Ectodermal cell (in vitro differentiated cells): ENCODE data around the gene PPP3CA.

Source experiments
- H3K27ac ChIP-seq: 2 replicates; pipeline ENCODE4 v1.7.0; 2013; ENCODE audit warnings: mild to moderate bottlenecking, low read depth, low read length; ENCODE audit not compliant: insufficient read depth, poor library complexity, severe bottlenecking
- H3K27me3 ChIP-seq: 2 replicates; pipeline ENCODE4 v1.7.0; 2013; ENCODE audit warnings: mild to moderate bottlenecking, low read length; ENCODE audit not compliant: insufficient read depth, control insufficient read depth, poor library complexity, severe bottlenecking
- H3K36me3 ChIP-seq: one replicate; pipeline ENCODE4 v1.7.0; 2013; ENCODE audit warnings: low read length; ENCODE audit not compliant: control insufficient read depth, insufficient read depth
- H3K4me1 ChIP-seq: one replicate; pipeline ENCODE4 v1.7.0; 2013; ENCODE audit warnings: low read length; ENCODE audit not compliant: control insufficient read depth, insufficient read depth
- H3K4me3 ChIP-seq: 2 replicates; pipeline ENCODE4 v1.7.0; 2013; ENCODE audit warnings: low read depth, low read length, control low read depth; ENCODE audit not compliant: insufficient read depth
- H3K9me3 ChIP-seq: 2 replicates; pipeline ENCODE4 v1.7.0; 2013; ENCODE audit warnings: mild to moderate bottlenecking, low read length, moderate library complexity; ENCODE audit not compliant: control insufficient read depth
- WGBS, 2 experiments: methylation state at CpG; one replicate each; pipeline ENCODE4 v1.1.7; 2013; ENCODE audit warnings: missing lambda C conversion rate in 2 of 2; 5-methylcytosine and 5-hydroxymethylcytosine counted together

Gene PPP3CA

DNA sequence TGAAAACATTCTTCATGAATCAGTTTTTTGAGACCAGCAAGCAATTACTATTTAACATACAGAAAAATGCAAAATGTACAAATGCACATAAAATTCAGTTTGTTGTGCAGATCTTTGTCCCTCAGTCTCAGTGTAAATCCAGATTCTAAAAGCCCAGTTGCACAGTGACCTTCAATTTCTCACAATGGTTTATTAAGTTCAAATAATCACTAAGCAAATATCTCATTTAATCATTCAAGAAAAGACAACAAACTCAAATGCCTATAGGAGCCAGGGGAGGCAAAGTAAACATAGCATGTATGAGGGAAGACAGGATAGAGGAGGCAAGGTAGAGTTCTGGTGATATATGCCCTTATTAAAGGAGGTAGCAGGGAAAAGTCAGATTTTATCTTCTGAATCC is 82.8 kb downstream of the PPP3CA start:
- H3K27ac ChIP-seq, result no peak overlapping the region
- no peak overlapping the region for H3K4me3 ChIP-seq
- peaks cover 8% of the 10 kb centered on the region for H3K4me1 ChIP-seq
- H3K36me3 ChIP-seq, result no peaks in the 10 kb centered on the region
- H3K27me3 ChIP-seq, result no peaks in the 10 kb centered on the region
- no peaks in the 10 kb centered on the region for H3K9me3 ChIP-seq

DNA sequence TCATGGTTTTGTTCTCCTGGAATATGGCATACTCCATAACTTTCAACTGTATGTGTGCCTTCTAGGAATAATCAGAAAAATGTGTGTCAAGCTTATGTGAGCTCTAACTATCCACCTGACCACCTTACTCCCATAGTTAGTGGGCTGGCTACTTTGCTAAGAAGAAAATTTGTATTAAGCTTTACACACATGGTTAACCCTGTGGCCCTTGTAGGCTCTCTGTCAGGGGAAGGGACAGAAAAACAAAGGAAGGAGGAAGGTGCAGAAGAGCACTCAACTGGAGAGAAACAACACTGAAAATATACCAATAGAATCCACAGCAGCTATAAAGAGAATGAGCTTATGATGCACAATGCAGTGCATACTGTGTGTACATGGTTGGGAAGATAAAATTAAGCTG is 84.6 kb downstream of the PPP3CA start:
- no peaks in the 10 kb centered on the region for H3K36me3 ChIP-seq
- no peaks in the 10 kb centered on the region for H3K9me3 ChIP-seq
- no peak overlapping the region for H3K27ac ChIP-seq
- H3K27me3 ChIP-seq, result no peaks in the 10 kb centered on the region
- no peak overlapping the region for H3K4me3 ChIP-seq
- H3K4me1 ChIP-seq, result peaks cover 8% of the 10 kb centered on the region

DNA sequence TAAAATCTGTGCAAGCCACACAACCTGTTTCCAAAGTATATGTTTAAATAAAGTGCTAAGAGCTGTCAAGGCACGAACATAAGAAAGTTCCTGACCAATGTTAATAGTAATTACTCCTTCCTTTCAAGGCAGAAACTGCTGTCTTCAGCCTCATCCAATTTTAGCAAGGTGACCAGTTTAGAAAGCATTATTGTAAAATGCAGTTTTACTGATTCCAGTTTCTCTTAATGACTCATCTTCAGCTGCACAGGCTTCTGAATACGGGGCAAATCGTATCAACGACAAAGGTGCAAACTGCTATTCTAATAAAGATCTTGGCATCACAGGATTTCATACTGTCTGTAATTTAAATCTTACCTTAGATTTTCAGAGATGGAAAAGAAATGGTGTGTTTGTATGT is 87.5 kb downstream of the PPP3CA start:
- Histone ChIP-seq H3K4me1 (peaks cover 8% of the 10 kb centered on the region), H3K27ac (no peak overlapping the region), H3K36me3 (no peaks in the 10 kb centered on the region), H3K4me3 (no peak overlapping the region), H3K27me3 (no peaks in the 10 kb centered on the region), H3K9me3 (no peaks in the 10 kb centered on the region)
- WGBS, 2 experiments, result 88 to 97% methylated on average over 3 to 4 of the region's 4 CpGs

DNA sequence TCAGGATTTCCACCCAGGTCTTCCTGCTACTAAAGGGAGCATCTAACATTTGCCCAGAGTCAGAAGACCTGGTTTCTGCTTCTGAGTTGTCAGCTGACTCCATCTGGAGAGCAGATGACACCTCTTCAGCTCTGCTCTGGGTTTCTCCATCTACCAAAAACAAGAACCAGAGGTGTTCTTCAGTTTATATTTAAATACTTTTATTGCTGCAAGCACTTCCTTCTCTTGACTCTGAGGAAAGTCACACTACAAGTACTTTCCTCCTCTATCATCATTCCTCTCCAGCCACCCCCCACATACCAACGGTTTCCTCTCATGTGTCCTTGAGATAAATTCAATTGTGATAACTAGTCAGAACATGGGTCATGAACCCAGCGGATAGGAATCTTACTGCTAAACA is 88.4 kb downstream of the PPP3CA start:
- Histone ChIP-seq H3K9me3 (no peaks in the 10 kb centered on the region), H3K4me1 (peaks cover 8% of the 10 kb centered on the region), H3K4me3 (no peak overlapping the region), H3K36me3 (no peaks in the 10 kb centered on the region), H3K27ac (no peak overlapping the region), H3K27me3 (no peaks in the 10 kb centered on the region)
- 92 to 94% methylated on average over 2 of the region's 2 CpGs for WGBS, 2 experiments

DNA sequence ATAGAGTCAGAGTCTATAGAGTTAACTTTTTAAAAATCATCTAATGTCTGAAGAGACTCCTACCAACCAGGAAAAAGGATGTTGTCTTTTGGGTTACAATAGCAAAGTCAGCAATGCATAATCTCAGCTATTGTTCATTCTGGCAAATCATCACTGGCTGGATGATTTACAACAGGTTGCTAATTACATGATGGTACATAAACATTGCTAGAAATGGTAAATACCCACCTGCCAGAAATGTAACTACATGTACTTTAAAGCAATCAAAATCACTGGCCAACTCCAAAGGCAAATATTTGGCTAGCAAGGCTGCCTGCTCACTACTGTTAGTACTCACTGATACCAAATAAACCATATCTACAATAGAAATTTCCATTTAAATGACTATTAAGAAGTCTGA is 91.1 kb downstream of the PPP3CA start:
- Histone ChIP-seq H3K4me1 (no peaks in the 10 kb centered on the region), H3K4me3 (no peak overlapping the region), H3K27me3 (no peaks in the 10 kb centered on the region), H3K9me3 (no peaks in the 10 kb centered on the region), H3K27ac (no peak overlapping the region), H3K36me3 (no peaks in the 10 kb centered on the region)

DNA sequence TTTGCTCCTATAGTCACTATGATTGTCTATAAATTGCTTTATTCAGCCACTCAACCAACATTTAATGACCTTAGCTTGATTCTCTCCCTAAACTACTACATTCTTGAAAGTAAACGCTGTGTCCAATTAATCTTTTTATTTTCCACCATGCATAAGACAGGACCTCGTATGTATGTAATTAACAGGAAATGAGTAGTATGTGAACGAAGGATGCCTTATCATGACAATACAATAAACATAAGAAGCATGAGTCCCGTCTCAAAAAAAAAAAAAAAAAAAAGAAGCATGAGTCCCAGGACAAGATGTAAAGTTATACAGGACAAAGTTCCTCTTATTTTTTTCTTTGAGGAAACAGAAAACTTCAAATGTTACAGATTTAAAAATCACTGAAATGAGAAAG is 92.5 kb downstream of the PPP3CA start:
- Histone ChIP-seq H3K27ac (no peak overlapping the region), H3K9me3 (no peaks in the 10 kb centered on the region), H3K36me3 (no peaks in the 10 kb centered on the region), H3K27me3 (no peaks in the 10 kb centered on the region), H3K4me1 (no peaks in the 10 kb centered on the region), H3K4me3 (no peak overlapping the region)
- WGBS, 2 experiments, result 78% methylated on average over 3 of the region's 4 CpGs; no CpG with 5 or more reads in 1 of the 2 experiments

DNA sequence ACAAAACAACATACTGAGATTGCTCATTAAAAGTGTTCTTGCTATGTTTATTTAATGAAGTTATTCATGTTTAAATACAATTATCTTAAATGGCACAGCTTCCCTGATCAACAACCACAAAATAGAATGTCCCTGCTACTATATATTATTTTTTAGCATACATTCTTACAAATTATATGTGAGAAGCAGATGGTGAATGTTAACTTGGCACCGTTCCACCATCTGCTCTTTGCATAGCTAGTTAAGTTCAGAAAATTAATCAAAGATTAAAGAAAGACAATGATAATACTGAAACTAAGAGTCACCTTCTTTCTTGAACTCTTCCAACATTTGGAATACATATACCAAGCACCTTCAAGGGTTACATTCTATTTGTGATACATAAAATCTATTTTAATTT is 94.2 kb downstream of the PPP3CA start:
- Histone ChIP-seq H3K4me3 (no peak overlapping the region), H3K9me3 (no peaks in the 10 kb centered on the region), H3K4me1 (no peaks in the 10 kb centered on the region), H3K27me3 (no peaks in the 10 kb centered on the region), H3K27ac (no peak overlapping the region), H3K36me3 (no peaks in the 10 kb centered on the region)
- 86% methylated on average over 1 of the region's 1 CpG; no CpG with 5 or more reads in 1 of the 2 experiments for WGBS, 2 experiments

DNA sequence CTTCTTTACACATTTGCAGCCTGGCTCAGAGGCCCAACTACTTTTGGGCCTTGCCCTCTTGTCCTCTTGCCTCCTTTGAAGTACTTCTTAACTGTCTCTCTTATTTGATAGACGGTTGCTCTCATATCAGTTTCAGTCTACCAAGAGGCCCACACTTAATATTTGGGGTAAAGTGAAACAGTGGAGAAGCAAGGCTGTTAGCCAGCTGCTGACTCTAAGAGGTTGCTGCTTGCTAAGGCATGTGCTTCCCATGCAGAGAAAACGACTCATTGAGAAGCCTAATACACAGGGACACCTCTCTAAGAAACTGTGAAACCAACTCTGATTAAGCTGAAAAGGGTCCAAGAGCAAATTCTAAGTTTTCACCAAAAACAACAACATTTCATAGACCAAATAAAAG is 94.6 kb downstream of the PPP3CA start:
- no peaks in the 10 kb centered on the region for H3K9me3 ChIP-seq
- H3K4me1 ChIP-seq, result no peaks in the 10 kb centered on the region
- H3K36me3 ChIP-seq, result no peaks in the 10 kb centered on the region
- no peak overlapping the region for H3K27ac ChIP-seq
- no peak overlapping the region for H3K4me3 ChIP-seq
- no peaks in the 10 kb centered on the region for H3K27me3 ChIP-seq
- 61 to 68% methylated on average over 1 to 2 of the region's 2 CpGs for WGBS, 2 experiments

DNA sequence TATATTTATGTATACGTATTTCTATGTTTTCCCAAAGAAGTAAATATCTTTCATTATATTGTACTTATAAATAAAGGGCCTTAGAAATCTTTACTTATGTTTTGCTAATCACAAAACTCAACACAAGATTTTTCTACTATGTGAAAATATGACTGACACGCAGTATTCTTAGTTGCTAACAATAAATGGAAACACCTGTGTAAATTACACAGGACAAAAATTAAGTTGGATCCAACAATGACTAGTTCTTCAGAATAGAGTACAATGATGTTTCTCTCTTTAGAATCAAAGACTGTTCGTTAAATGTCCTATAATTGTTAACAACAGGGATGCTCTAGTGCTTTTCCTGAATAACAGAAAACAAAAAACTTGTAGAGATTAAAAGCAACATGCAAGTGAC is 96.1 kb downstream of the PPP3CA start:
- H3K36me3 ChIP-seq, result no peaks in the 10 kb centered on the region
- H3K27me3 ChIP-seq, result no peaks in the 10 kb centered on the region
- H3K4me1 ChIP-seq, result no peaks in the 10 kb centered on the region
- H3K4me3 ChIP-seq, result no peak overlapping the region
- H3K27ac ChIP-seq, result no peak overlapping the region
- WGBS, 2 experiments, result 96% methylated on average over 2 of the region's 3 CpGs; no CpG with 5 or more reads in 1 of the 2 experiments
- H3K9me3 ChIP-seq, result no peaks in the 10 kb centered on the region

DNA sequence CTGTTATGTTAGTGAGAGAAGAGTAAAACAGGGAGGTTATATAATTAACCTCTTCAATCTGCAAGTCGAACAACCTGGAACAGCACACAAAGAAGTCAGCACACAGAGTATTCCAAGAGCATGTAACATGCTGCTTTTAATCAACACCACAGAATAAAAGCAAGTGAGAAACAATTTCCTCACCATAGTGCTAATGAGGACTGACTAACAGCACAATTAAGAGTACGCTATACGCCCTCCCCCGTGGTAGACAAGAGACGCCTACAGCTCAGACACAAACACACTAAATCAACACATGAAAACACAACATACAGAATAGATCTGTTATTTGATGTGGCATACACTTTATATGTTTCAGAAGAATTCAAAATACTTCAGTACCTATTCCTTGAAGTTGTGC is 103.0 kb downstream of the PPP3CA start:
- Histone ChIP-seq H3K27ac (no peak overlapping the region), H3K4me3 (no peak overlapping the region), H3K4me1 (no peaks in the 10 kb centered on the region), H3K9me3 (no peaks in the 10 kb centered on the region), H3K27me3 (no peaks in the 10 kb centered on the region), H3K36me3 (no peaks in the 10 kb centered on the region)
- WGBS, 2 experiments, result 86 to 95% methylated on average over 5 of the region's 5 CpGs

DNA sequence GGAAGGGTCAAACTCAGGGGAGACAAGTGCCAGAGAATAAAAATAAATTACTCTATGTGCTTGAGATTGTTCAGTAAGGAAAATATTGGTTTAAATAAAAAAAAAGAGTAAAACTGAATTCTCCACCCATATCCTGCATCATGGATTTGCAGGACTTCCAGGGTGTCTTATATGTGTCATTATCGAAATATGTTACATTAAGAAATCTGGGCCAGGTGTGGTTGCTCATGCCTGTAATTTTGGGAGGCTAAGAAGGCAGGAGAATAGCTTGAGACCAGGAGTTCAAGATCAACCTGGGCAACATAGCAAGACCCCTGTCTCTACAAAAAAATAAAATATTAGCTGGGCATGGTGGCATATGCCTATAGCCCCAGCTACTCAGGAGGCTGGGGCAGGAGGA is 104.9 kb downstream of the PPP3CA start:
- no peak overlapping the region for H3K4me3 ChIP-seq
- no peaks in the 10 kb centered on the region for H3K27me3 ChIP-seq
- H3K4me1 ChIP-seq, result no peaks in the 10 kb centered on the region
- no peaks in the 10 kb centered on the region for H3K9me3 ChIP-seq
- H3K36me3 ChIP-seq, result no peaks in the 10 kb centered on the region
- no peak overlapping the region for H3K27ac ChIP-seq
- WGBS, 2 experiments, result 100% methylated on average over 1 of the region's 1 CpG
